HCT116 (cell line): Measurements from ENCODE around the gene C1orf159. TPM values are rescaled to one million over a fixed set of nuclear protein-coding genes. Genes with fewer than 3 reads are reported as not detected.

Experiments
- ATAC-seq: fragments of 200-7000 bp; cut with Tn5 transposase; 2 replicates; pipeline ENCODE4 v1.9.1; 2020; ENCODE audit warnings: mild to moderate bottlenecking, moderate library complexity
- BruUV-seq: library from RNA; stranded (reverse); fragments of 400-500 nt; replicated peaks from 2 replicates; lab custom pipeline; 2021; lab: Mats Ljungman, UMichigan
- CTCF ChIA-PET: fragments of 300-600 bp; sonication (Branson Sonifier 250); formaldehyde crosslinking; loops from one replicate; lab custom pipeline; 2021; ENCODE audit warnings: antibody characterized with exemption; lab: Charles Lee
- POLR2A ChIA-PET: fragments of 300-600, 350-600 bp; sonication (Branson Sonifier 250); formaldehyde crosslinking; loops from one replicate; lab custom pipeline; 2021; ENCODE audit warnings: antibody characterized with exemption; lab: Charles Lee
- RAD21 ChIA-PET, 2 experiments: fragments of 300-600 bp; sonication (Branson Sonifier 250); formaldehyde crosslinking; loops; one replicate each; lab custom pipeline; 2023; ENCODE audit warnings: low total read pairs in 2 of 2; ENCODE audit not compliant: uncharacterized antibody in 2 of 2, unreplicated experiment in 2 of 2, low non-redundant PET in 1 of 2; lab: Charles Lee
- DNase-seq: peaks from one replicate; pipeline ENCODE4 v3.0.0-alpha.2; 2010; ENCODE audit warnings: low read depth, low spot score
- H2AFZ ChIP-seq: fragments of 200-600 bp; shearing (Covaris generic), sonication (generic); 2 replicates; pipeline ENCODE4 v1.6.1; 2017; ENCODE audit warnings: low read depth, mixed run types, mixed read lengths, antibody characterized with exemption, low read length; ENCODE audit not compliant: poor library complexity, severe bottlenecking
- H3K27ac ChIP-seq: 2 replicates; pipeline ENCODE4 v1.5.1; 2012; ENCODE audit warnings: low read depth, low read length
- H3K27me3 ChIP-seq: fragments of 200-600 bp; sonication (generic); 2 replicates; pipeline ENCODE4 v1.6.1; 2016; ENCODE audit warnings: mixed run types, low read length, mixed read lengths; ENCODE audit not compliant: insufficient read depth
- H3K36me3 ChIP-seq, 2 experiments: fragments of 200-500 bp in 1 of 2; fragments of 200-600 bp in 1 of 2; sonication (Bioruptor generic) in 1 of 2; sonication (generic) in 1 of 2; 2 replicates each; pipeline versions ENCODE4 v1.5.1 to v1.6.1; 2014 to 2016; ENCODE audit warnings: low read length in 2 of 2, inconsistent platforms in 1 of 2, mixed read lengths in 1 of 2, mixed run types in 1 of 2; ENCODE audit not compliant: insufficient read depth in 2 of 2, control insufficient read depth in 1 of 2
- H3K4me1 ChIP-seq, 2 experiments: fragments of 200-600 bp in 1 of 2; sonication (generic) in 1 of 2; 2 replicates each; pipeline versions ENCODE4 v1.5.1 to v1.6.1; 2012 to 2017; ENCODE audit warnings: low read length in 2 of 2, inconsistent platforms in 1 of 2, mild to moderate bottlenecking in 1 of 2, mixed read lengths in 1 of 2, mixed run types in 1 of 2, moderate library complexity in 1 of 2; ENCODE audit not compliant: insufficient read depth in 2 of 2, control insufficient read depth in 1 of 2
- H3K4me2 ChIP-seq: fragments of 200-600 bp; sonication (generic); 2 replicates; pipeline ENCODE4 v1.6.1; 2017; ENCODE audit warnings: mixed run types, low read length, mixed read lengths
- H3K4me3 ChIP-seq, 2 experiments: fragments of 200-600 bp in 1 of 2; sonication (generic) in 1 of 2; replicated peaks in 1 of 2; 2 replicates each; pipeline ENCODE4 v1.5.1; 2011 to 2016; ENCODE audit warnings: low read length in 2 of 2, control low read depth in 1 of 2, low read depth in 1 of 2, mild to moderate bottlenecking in 1 of 2, mixed read lengths in 1 of 2, mixed run types in 1 of 2
- H3K79me2 ChIP-seq: fragments of 200-600 bp; sonication (generic); 2 replicates; pipeline ENCODE4 v1.6.1; 2017; ENCODE audit warnings: mild to moderate bottlenecking, mixed run types, low read length, moderate library complexity, mixed read lengths; ENCODE audit not compliant: insufficient read depth
- H3K9ac ChIP-seq: fragments of 200-600 bp; sonication (generic); 2 replicates; pipeline ENCODE4 v1.6.1; 2016; ENCODE audit warnings: low read length, mixed read lengths
- H3K9me2 ChIP-seq: fragments of 200-600 bp; sonication (generic), shearing (Covaris generic); 2 replicates; pipeline ENCODE4 v1.6.1; 2017; ENCODE audit warnings: mixed run types, mild to moderate bottlenecking, moderate library complexity; ENCODE audit not compliant: insufficient read depth
- H3K9me3 ChIP-seq, 2 experiments: fragments of 200-500 bp in 1 of 2; fragments of 200-600 bp in 1 of 2; sonication (Bioruptor generic) in 1 of 2; sonication (generic) in 1 of 2; 2 replicates each; pipeline ENCODE4 v1.6.1; 2014 to 2017; ENCODE audit warnings: low read length in 2 of 2, mixed read lengths in 2 of 2, inconsistent platforms in 1 of 2, low read depth in 1 of 2, mild to moderate bottlenecking in 1 of 2, mixed run types in 1 of 2, moderate library complexity in 1 of 2; ENCODE audit not compliant: control insufficient read depth in 1 of 2, insufficient read depth in 1 of 2
- H4K20me1 ChIP-seq: fragments of 200-600 bp; sonication (generic), shearing (Covaris generic); 2 replicates; pipeline ENCODE4 v1.6.1; 2017; ENCODE audit warnings: mixed run types, mild to moderate bottlenecking, moderate library complexity; ENCODE audit not compliant: insufficient read depth
- CEBPB ChIP-seq: IDR thresholded peaks from 2 replicates; pipeline ENCODE4 v1.6.1; 2012; ENCODE audit warnings: low read depth
- EZH2phosphoT487 ChIP-seq: fragments of 200-600 bp; IDR thresholded peaks from 2 replicates; pipeline ENCODE4 v1.6.1; 2018; ENCODE audit warnings: antibody characterized with exemption, borderline replicate concordance
- POLR2A ChIP-seq: IDR thresholded peaks from 2 replicates; pipeline ENCODE4 v1.7.0; 2011; ENCODE audit warnings: borderline replicate concordance; ENCODE audit not compliant: insufficient read depth, insufficient read length; ENCODE audit errors: extremely low read depth
- RAD21 ChIP-seq: IDR thresholded peaks from 2 replicates; pipeline ENCODE4 v1.6.1; 2012; ENCODE audit warnings: low read depth, mild to moderate bottlenecking
- ZFX ChIP-seq: fragments of 450-650 bp; IDR thresholded peaks from 2 replicates; pipeline ENCODE4 v1.6.1; 2017
- ZNF274 ChIP-seq: fragments of 200-500 bp; sonication (Bioruptor generic); IDR thresholded peaks from 2 replicates; pipeline ENCODE4 v1.6.1; 2014; ENCODE audit warnings: mild to moderate bottlenecking, low read depth, low read length, inconsistent platforms
- intact Hi-C: fragments of 100-400 bp; cut with micrococcal nuclease; formaldehyde crosslinking; loops from 2 replicates; pipeline ENCODE4 v1.10.0; 2022
- total RNA-seq: library from RNA; stranded (reverse); gene quantifications from one replicate; pipeline ENCODE4 v1.2.1, GENCODE V29; 2021; ENCODE audit not compliant: unreplicated experiment
- TF ChIP-seq, protein P1 (sequence below), 3 experiments: fragments of 200-600 bp in 1 of 3; sonication (generic) in 1 of 3; IDR thresholded peaks in 2 of 3; conservative IDR thresholded peaks in 1 of 3; 2 replicates each; pipeline ENCODE4 v1.5.1; 2012 to 2017; ENCODE audit warnings: low read depth in 2 of 3, low read length in 2 of 3, antibody characterized with exemption in 1 of 3, borderline replicate concordance in 1 of 3, control low read depth in 1 of 3, mild to moderate bottlenecking in 1 of 3, mixed read lengths in 1 of 3, mixed run types in 1 of 3, moderate library complexity in 1 of 3; ENCODE audit not compliant: insufficient read depth in 1 of 3

The C1orf159 gene
- total RNA-seq, 1 experiment from 2014 or later = 22.7 TPM

DNA sequence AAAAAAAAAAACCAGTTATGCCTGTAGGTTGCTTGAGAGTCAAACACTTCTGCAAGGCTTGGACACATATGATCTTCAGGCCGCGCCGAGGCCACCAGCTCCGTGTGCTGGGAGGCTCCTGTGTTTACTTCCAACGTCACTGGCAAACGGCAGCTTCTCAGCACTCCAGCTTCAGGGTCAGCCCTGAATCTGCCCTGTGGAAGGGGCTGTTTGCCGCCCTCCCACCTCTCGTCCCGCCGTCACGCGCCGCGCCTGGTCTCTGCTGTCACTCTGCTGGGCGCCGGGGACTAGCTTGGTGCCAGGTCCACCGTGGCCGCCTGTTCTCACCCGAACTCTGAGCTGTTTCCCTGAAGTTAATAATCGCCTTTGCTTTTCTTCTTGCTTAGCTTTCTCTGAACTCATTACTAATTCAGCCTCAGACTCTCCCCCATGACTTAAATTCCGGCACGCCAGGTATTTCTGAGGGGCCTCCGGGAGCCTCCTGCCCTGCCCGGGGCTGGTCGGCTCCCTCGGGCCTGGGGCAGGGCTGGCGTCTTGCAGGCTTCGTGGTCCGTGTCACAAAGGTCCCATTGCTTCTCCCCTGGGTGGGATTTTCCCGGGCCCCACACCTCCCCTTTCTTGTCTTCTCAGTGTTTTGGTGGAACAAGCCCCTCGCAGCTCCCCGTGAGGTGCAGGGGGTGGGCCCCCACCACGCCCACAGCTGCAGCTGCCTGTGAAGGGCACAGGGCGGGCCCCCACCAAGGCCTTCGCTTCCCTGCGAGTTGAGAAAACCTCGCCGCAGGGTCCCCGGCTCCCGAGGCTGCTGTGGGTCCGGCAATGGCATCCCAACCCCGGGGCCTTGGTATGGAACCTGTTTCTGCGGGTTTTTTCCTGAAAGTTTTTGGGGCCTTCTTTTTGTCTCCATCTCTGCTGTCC lies 14.6 kb upstream of the C1orf159 start:
- POLR2A ChIA-PET = no interaction called here
- Histone ChIP-seq H3K9ac (no peak overlapping the region), H3K9me2 (no peaks in the 10 kb centered on the region), H3K79me2 (no peaks in the 10 kb centered on the region), H4K20me1 (no peaks in the 10 kb centered on the region), H3K4me2 (no peak overlapping the region), H3K27ac (no peak overlapping the region), H3K4me3 (no peak overlapping the region), H3K27me3 (no peaks in the 10 kb centered on the region), H2AFZ (no peak overlapping the region), H3K4me1 (no peaks in the 10 kb centered on the region), H3K36me3 (no peaks in the 10 kb centered on the region), H3K9me3 (no peaks in the 10 kb centered on the region)
- RAD21 ChIA-PET = no interaction called here
- no TSS peak for BruUV-seq
- intact Hi-C loops = no loop called here
- TF ChIP-seq RAD21 = no peak
- no peak for TF ChIP-seq ZFX
- no peak for TF ChIP-seq ZNF274
- TF ChIP-seq, protein P1, sequence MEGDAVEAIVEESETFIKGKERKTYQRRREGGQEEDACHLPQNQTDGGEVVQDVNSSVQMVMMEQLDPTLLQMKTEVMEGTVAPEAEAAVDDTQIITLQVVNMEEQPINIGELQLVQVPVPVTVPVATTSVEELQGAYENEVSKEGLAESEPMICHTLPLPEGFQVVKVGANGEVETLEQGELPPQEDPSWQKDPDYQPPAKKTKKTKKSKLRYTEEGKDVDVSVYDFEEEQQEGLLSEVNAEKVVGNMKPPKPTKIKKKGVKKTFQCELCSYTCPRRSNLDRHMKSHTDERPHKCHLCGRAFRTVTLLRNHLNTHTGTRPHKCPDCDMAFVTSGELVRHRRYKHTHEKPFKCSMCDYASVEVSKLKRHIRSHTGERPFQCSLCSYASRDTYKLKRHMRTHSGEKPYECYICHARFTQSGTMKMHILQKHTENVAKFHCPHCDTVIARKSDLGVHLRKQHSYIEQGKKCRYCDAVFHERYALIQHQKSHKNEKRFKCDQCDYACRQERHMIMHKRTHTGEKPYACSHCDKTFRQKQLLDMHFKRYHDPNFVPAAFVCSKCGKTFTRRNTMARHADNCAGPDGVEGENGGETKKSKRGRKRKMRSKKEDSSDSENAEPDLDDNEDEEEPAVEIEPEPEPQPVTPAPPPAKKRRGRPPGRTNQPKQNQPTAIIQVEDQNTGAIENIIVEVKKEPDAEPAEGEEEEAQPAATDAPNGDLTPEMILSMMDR (IDR thresholded peaks at IDR 0.05 in 2 of 3, conservative IDR thresholded peaks at IDR 0.05 in 1 of 3; ENCODE audit: borderline replicate concordance in 1 of 3, insufficient read depth in 1 of 3, low read depth in 2 of 3, low read length in 2 of 3) = no peak
- no peak for TF ChIP-seq EZH2phosphoT487
- TF ChIP-seq CEBPB = no peak
- TF ChIP-seq POLR2A = no peak
- ATAC-seq (no peak), DNase-seq (no peak)
- CTCF ChIA-PET = no interaction called here
